ENCODE data around the gene IL9R. TPM values are rescaled to one million over a fixed set of nuclear protein-coding genes. Genes with fewer than 3 reads are reported as not detected.
A peak's percentile ranks its signal among the peaks of the same experiment; 100 is the strongest.
"Not testable (repeated sequence)": the region's sequence is repeated elsewhere in the genome, so short reads cannot be mapped to it uniquely, and the experiment has no call there.

IL9R gene
- total and polyA plus RNA-seq, 3 experiments from 2014 or later: 0.16 to 5.0 (median 3.9) TPM

DNA sequence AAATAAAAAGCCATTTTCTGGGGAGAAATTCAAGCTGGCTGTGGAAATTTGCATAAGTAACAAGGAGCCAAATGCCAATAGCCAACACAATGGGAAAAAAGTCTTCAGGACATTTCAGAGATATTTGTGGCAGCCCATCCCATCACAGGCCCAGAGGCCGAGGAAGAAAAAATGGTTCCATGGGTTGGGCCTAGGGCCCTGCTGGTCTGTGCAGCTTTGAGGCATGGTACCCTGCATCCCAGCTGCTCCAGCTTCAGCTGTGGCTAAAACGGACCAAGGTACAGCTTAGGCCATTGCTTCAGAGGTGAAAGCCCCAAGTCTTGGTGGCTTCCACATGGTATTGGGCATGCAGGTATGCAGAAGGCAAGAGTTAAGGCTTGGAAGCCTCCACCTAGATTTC is 14.2 kb upstream of the IL9R start:
- Histone ChIP-seq H3K36me3 (ENCODE audit: insufficient read depth, low read length) (no peaks in the 10 kb centered on the region), H3K27me3 (ENCODE audit: insufficient read depth, low read length, poor library complexity, severe bottlenecking) (no peaks in the 10 kb centered on the region)
- CTCF ChIA-PET: no interaction called here

DNA sequence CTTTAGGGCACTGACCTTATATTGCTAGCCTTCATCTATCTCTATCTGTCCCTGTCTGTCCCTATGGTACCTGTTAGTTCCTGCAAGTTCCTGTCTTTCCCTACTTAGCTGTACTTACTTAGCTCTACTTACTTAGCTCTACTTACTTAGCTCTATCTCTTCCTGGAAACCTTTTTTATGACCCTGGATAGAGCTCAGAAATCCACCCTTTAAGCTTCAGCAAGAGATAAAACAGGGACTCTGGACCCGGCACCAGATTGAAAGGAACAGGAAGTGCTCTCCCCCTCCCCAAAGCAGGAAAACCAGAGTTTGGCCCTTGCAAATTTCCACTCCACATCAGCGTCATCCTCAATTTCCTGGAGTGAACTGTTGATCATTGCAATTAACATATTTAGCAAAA is 12.3 kb upstream of the IL9R start:
- no peak overlapping the region for H3K27ac ChIP-seq (ENCODE audit: low read depth, low read length)
- no peaks in the 10 kb centered on the region for H3K9me3 ChIP-seq (ENCODE audit: low read length)
- Mint-ChIP-seq H3K36me3 (peaks cover 0 to 7% (median 0%) of the 10 kb centered on the region in 3 donors), H3K4me3 (no peak overlapping the region), H3K27ac (no peak overlapping the region), H3K27me3 (peaks cover 0 to 1% of the 10 kb centered on the region in 2 donors), H3K9me3 (peaks cover 0 to 7% (median 6%) of the 10 kb centered on the region in 5 donors), H3K4me1 (no peaks in the 10 kb centered on the region)
- H3K36me3 ChIP-seq (ENCODE audit: insufficient read depth, low read length): no peaks in the 10 kb centered on the region
- ChIA-PET POLR2A (no interaction called here), CTCF (no interaction called here)
- H3K4me3 ChIP-seq (ENCODE audit: low read length): no peak overlapping the region
- H3K4me1 ChIP-seq (ENCODE audit: insufficient read depth, low read length): no peaks in the 10 kb centered on the region
- H3K27me3 ChIP-seq (ENCODE audit: insufficient read depth, low read length, poor library complexity, severe bottlenecking): no peaks in the 10 kb centered on the region
- no peak for DNase-seq

More for the DNA sequence above, 14.2 kb upstream of the IL9R start:
- no peak for DNase-seq
- Histone ChIP-seq H3K9me3 (ENCODE audit: low read length) (no peaks in the 10 kb centered on the region), H3K4me3 (ENCODE audit: low read length) (no peak overlapping the region), H3K27ac (ENCODE audit: low read depth, low read length) (no peak overlapping the region), H3K4me1 (ENCODE audit: insufficient read depth, low read length) (no peaks in the 10 kb centered on the region)
- H3K27me3 Mint-ChIP-seq: peaks cover 4 to 5% of the 10 kb centered on the region in 2 donors
- H3K36me3 Mint-ChIP-seq: peaks cover 0 to 3% (median 0%) of the 10 kb centered on the region in 3 donors
- H3K9me3 Mint-ChIP-seq: peaks cover 0 to 7% (median 6%) of the 10 kb centered on the region in 5 donors
- H3K27ac Mint-ChIP-seq: no peak overlapping the region
- no peaks in the 10 kb centered on the region for H3K4me1 Mint-ChIP-seq
- POLR2A ChIA-PET: no interaction called here
- H3K4me3 Mint-ChIP-seq: no peak overlapping the region

DNA sequence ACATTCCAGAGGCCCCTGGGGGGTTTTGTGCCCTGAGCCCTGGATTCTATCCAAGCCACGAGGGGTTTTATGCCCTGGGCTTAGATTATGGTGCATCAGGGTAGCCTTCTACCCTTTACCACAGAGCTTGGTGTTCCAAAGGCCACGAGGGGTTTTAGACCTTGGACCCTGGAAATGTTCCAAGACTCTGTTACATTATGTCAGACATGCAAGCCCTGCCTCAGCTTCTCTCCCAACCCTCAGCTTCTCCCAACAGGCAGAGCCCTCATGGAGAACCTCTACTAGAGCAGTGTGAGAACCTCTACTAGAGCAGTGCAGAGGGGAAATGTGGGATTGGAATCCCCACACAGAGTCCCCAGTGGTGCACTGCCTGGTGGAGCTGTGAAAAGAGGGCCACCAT is 10.5 kb upstream of the IL9R start:
- H3K27me3 ChIP-seq (ENCODE audit: insufficient read depth, low read length, poor library complexity, severe bottlenecking); H3K9me3 Mint-ChIP-seq; CTCF ChIA-PET; H3K4me3 ChIP-seq (ENCODE audit: low read length); H3K9me3 ChIP-seq (ENCODE audit: low read length); POLR2A ChIA-PET; H3K36me3 Mint-ChIP-seq; H3K36me3 ChIP-seq (ENCODE audit: insufficient read depth, low read length); H3K27me3 Mint-ChIP-seq; H3K27ac ChIP-seq (ENCODE audit: low read depth, low read length); H3K27ac Mint-ChIP-seq; DNase-seq; H3K4me3 Mint-ChIP-seq; H3K4me1 ChIP-seq (ENCODE audit: insufficient read depth, low read length); H3K4me1 Mint-ChIP-seq: not testable (repeated sequence)

DNA sequence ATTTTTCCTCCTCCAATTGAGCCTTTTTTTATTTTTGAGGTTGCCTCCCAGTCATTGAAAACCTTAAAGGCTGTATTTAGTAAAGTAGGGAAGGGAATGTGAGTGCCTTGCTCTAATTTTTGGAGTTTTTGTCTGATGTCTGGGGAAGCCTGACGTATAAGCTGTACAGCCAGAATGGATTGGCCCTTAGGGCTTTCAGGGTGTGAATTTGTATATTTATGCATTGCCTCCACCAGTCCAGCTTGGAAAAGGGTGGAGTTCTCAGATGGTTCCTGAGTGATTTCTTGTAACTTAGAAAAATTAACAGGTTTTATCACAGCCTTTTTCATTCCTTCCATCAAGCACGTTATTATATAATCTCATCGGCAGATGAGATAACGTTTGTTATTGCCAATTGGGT is 8.6 kb upstream of the IL9R start:
- Histone ChIP-seq H3K36me3 (ENCODE audit: insufficient read depth, low read length) (no peaks in the 10 kb centered on the region), H3K4me1 (ENCODE audit: insufficient read depth, low read length) (no peaks in the 10 kb centered on the region), H3K4me3 (ENCODE audit: low read length) (no peak overlapping the region), H3K27ac (ENCODE audit: low read depth, low read length) (no peak overlapping the region), H3K27me3 (ENCODE audit: insufficient read depth, low read length, poor library complexity, severe bottlenecking) (no peaks in the 10 kb centered on the region), H3K9me3 (ENCODE audit: low read length) (no peaks in the 10 kb centered on the region)
- CTCF ChIA-PET: no interaction called here
- H3K4me1 Mint-ChIP-seq: no peaks in the 10 kb centered on the region
- H3K4me3 Mint-ChIP-seq: no peak overlapping the region
- POLR2A ChIA-PET: no interaction called here
- H3K9me3 Mint-ChIP-seq: no peaks in the 10 kb centered on the region
- H3K27me3 Mint-ChIP-seq: peaks cover 0 to 10% of the 10 kb centered on the region in 2 donors
- peaks cover 0 to 4% (median 0%) of the 10 kb centered on the region in 3 donors for H3K36me3 Mint-ChIP-seq
- no peak for DNase-seq
- no peak overlapping the region for H3K27ac Mint-ChIP-seq

DNA sequence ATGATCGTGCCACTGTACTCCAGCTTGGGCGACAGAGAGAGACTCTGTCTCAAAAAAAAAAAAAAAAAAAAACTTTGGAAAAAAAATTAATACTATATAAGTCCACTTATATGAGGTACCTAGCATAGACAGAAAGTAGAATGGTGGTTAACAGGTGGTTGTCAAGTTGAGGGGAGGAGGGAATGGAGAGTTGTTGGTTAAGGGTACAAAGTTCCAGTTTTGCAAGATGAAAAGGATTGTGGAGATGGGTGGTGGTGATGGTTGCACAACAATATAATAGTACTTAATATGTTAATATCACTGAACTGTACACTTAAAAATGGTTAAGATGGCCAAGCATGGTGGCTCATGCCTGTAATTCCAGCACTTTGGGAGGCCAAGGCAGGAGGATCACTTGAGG is 4.1 kb upstream of the IL9R start:
- no peak overlapping the region for H3K4me3 ChIP-seq (ENCODE audit: low read length)
- no peak for DNase-seq
- no peaks in the 10 kb centered on the region for H3K4me1 ChIP-seq (ENCODE audit: insufficient read depth, low read length)
- Mint-ChIP-seq H3K4me1 (peaks cover 11 to 33% (median 30%) of the 10 kb centered on the region in 3 donors), H3K27ac (no peak overlapping the region), H3K27me3 (peaks cover 0 to 10% of the 10 kb centered on the region in 2 donors), H3K9me3 (no peaks in the 10 kb centered on the region), H3K36me3 (peaks cover 0 to 4% (median 0%) of the 10 kb centered on the region in 3 donors), H3K4me3 (no peak overlapping the region)
- no peaks in the 10 kb centered on the region for H3K27me3 ChIP-seq (ENCODE audit: insufficient read depth, low read length, poor library complexity, severe bottlenecking)
- no peaks in the 10 kb centered on the region for H3K9me3 ChIP-seq (ENCODE audit: low read length)
- ChIA-PET CTCF (no interaction called here), POLR2A (no interaction called here)
- H3K27ac ChIP-seq (ENCODE audit: low read depth, low read length): no peak overlapping the region
- no peaks in the 10 kb centered on the region for H3K36me3 ChIP-seq (ENCODE audit: insufficient read depth, low read length)

DNA sequence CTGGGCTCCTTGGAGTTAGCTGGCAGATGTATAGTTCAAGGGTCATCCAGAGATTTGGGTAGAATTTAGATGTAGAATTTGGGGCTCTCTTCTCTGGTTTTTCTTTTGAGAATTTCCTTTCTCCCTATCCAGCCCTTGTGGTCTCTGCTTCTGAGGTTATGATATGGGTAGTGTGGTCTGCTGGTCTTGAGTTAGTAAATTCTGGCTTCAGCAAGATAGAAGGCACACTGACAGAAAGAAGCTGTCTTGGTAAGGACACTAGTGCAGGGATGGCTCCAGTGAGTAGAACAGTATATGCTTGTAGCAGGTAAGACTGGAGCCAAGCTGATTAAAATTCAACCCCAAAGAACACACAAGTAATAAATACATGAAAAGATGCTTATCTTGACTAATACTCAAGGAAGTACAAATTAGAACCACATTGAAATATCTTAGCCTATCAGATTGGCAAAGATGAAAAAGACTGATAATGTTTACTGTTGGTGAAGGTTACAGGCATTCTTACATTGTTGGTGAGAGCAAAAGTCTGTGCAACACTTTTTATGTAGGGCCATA is 2.1 kb upstream of the IL9R start:
- no peak overlapping the region for H3K4me3 ChIP-seq (ENCODE audit: low read length)
- H3K9me3 Mint-ChIP-seq: no peaks in the 10 kb centered on the region
- H3K27me3 ChIP-seq (ENCODE audit: insufficient read depth, low read length, poor library complexity, severe bottlenecking): no peaks in the 10 kb centered on the region
- H3K4me1 ChIP-seq (ENCODE audit: insufficient read depth, low read length): no peaks in the 10 kb centered on the region
- H3K27ac ChIP-seq (ENCODE audit: low read depth, low read length): no peak overlapping the region
- H3K36me3 Mint-ChIP-seq: no peaks in the 10 kb centered on the region
- DNase-seq: no peak
- peak overlapping the region in 3 of 8 donors; percentile 31 to 37 (median 37) for H3K27ac Mint-ChIP-seq
- peaks cover 11 to 51% (median 42%) of the 10 kb centered on the region in 3 donors for H3K4me1 Mint-ChIP-seq
- no peaks in the 10 kb centered on the region for H3K36me3 ChIP-seq (ENCODE audit: insufficient read depth, low read length)
- peak overlapping the region in 1 of 7 donors; percentile 3 for H3K4me3 Mint-ChIP-seq
- ChIA-PET CTCF (no interaction called here), POLR2A (no interaction called here)
- peaks cover 0 to 8% of the 10 kb centered on the region in 2 donors for H3K27me3 Mint-ChIP-seq
- H3K9me3 ChIP-seq (ENCODE audit: low read length): no peaks in the 10 kb centered on the region

DNA sequence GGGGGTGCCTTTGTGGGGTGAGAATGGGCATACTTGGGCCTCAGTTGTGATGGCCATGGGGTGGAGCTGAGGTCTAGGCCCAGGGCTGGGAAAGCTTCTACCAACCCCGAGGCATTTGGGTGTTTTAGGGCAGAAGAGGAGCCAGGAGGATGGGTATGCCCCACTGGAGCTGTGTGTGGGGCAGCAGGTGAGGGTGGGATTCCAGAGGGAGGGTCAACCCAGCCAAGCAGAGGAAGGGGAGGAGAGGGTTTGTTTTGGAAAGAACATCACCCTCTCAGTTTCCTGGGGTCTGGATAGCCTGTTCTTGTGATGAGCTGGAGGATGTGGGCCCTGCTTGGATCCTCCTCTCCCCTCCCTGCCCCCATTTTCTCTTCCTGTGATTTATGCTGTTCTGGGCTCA is 620 bp downstream of the IL9R start:
- Histone ChIP-seq H3K36me3 (ENCODE audit: insufficient read depth, low read length) (no peaks in the 10 kb centered on the region), H3K27me3 (ENCODE audit: insufficient read depth, low read length, poor library complexity, severe bottlenecking) (no peaks in the 10 kb centered on the region), H3K4me1 (ENCODE audit: insufficient read depth, low read length) (no peaks in the 10 kb centered on the region), H3K9me3 (ENCODE audit: low read length) (no peaks in the 10 kb centered on the region), H3K27ac (ENCODE audit: low read depth, low read length) (no peak overlapping the region), H3K4me3 (ENCODE audit: low read length) (no peak overlapping the region)
- Mint-ChIP-seq H3K9me3 (no peaks in the 10 kb centered on the region), H3K27ac (peak overlapping the region in 6 of 8 donors; percentile 80 to 90 (median 86)), H3K4me1 (peaks cover 19 to 76% (median 60%) of the 10 kb centered on the region in 3 donors), H3K36me3 (no peaks in the 10 kb centered on the region), H3K27me3 (no peaks in the 10 kb centered on the region), H3K4me3 (peak overlapping the region in 4 of 7 donors; percentile 48 to 69 (median 68))
- ChIA-PET POLR2A (no interaction called here), CTCF (no interaction called here)
- DNase-seq: no peak

DNA sequence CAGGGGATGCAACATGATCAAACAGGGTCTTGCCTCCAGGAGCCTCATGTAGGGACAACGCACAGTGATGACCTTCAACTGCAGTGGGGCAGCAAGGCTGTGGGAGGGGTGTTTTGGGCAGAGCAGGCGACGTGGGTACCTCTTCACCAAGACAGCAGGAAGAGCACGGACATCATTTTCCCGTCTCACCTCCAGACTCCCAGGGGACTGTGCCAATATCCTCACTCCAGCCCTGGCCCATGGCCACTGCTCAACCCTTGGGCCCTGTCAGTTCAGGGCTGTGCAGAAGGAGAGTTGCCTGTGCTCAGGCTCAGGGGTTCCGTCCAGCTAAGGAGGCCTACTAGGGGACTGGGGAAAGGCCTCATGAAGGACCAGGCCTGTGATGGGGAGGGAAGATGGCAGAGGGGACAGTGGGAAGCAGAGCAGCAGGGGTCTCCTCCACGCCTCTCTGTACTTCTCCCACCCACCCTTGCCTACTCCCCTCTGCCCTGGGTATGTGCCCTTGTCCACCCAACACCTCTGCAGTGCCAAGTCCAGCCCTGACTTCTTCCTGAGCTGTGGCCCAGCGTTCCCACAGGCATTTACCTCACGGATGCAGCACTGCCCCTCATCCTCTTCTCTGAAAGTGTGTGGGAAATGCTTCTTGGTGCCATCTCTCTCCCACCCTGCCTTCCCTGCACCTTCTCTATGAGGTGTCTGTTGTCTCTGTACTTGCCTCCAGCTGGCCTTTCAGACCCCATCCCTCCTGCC is 1.4 kb downstream of the IL9R start:
- ChIA-PET POLR2A (no interaction called here), CTCF (no interaction called here)
- Mint-ChIP-seq H3K27me3 (no peaks in the 10 kb centered on the region), H3K36me3 (no peaks in the 10 kb centered on the region), H3K9me3 (no peaks in the 10 kb centered on the region), H3K4me3 (peak overlapping the region in 4 of 7 donors; percentile 8 to 69 (median 39)), H3K4me1 (peaks cover 19 to 81% (median 62%) of the 10 kb centered on the region in 3 donors), H3K27ac (peak overlapping the region in 6 of 8 donors; percentile 34 to 92 (median 70))
- Histone ChIP-seq H3K4me1 (ENCODE audit: insufficient read depth, low read length) (no peaks in the 10 kb centered on the region), H3K36me3 (ENCODE audit: insufficient read depth, low read length) (no peaks in the 10 kb centered on the region), H3K9me3 (ENCODE audit: low read length) (no peaks in the 10 kb centered on the region), H3K27ac (ENCODE audit: low read depth, low read length) (no peak overlapping the region), H3K4me3 (ENCODE audit: low read length) (no peak overlapping the region), H3K27me3 (ENCODE audit: insufficient read depth, low read length, poor library complexity, severe bottlenecking) (no peaks in the 10 kb centered on the region)
- DNase-seq: no peak

All from CD8-positive, alpha-beta memory T cell (primary cell).